Epidermal melanocyte (primary cell): ENCODE data around the gene KIRREL3.

Experiments used
- DNase-seq: peaks from one replicate; pipeline ENCODE4 v3.0.0; 2011; ENCODE audit warnings: low spot score; ENCODE audit not compliant: insufficient read length

Gene KIRREL3

GRCh38 chr11:127000291-127000968 lies at the start of gene KIRREL3:
Gene KIRREL3, minus strand, starts transcription at chr11:127000770.
- DNase-seq = peak; percentile 44

- DNase-seq = no peak
Observed at GRCh38 chr11:127050186-127050585, 49.6 kb upstream of the KIRREL3 start.

- no peak for DNase-seq
Observed at GRCh38 chr11:127049486-127049885, 48.9 kb upstream of the KIRREL3 start.

- no peak for DNase-seq
Observed at GRCh38 chr11:127044535-127044934, 44.0 kb upstream of the KIRREL3 start.

- peak; percentile 25 for DNase-seq
Observed at GRCh38 chr11:127042445-127042844, 41.9 kb upstream of the KIRREL3 start.

GRCh38 chr11:127039591-127039990 lies 39.0 kb upstream of the KIRREL3 start:
- no peak for DNase-seq

GRCh38 chr11:127037596-127037995 lies 37.0 kb upstream of the KIRREL3 start:
- no peak for DNase-seq

GRCh38 chr11:127037001-127037400 lies 36.4 kb upstream of the KIRREL3 start:
- DNase-seq = no peak

GRCh38 chr11:127035824-127036223 lies 35.3 kb upstream of the KIRREL3 start:
- DNase-seq = no peak

GRCh38 chr11:127034973-127035372 lies 34.4 kb upstream of the KIRREL3 start:
- DNase-seq = no peak

GRCh38 chr11:127028648-127029047 lies 28.1 kb upstream of the KIRREL3 start:
- DNase-seq = no peak

GRCh38 chr11:127027789-127028188 lies 27.2 kb upstream of the KIRREL3 start:
- no peak for DNase-seq

GRCh38 chr11:127027000-127027399 lies 26.4 kb upstream of the KIRREL3 start:
- no peak for DNase-seq

- DNase-seq = no peak
Observed at GRCh38 chr11:127023991-127024390, 23.4 kb upstream of the KIRREL3 start.

GRCh38 chr11:127018683-127019279 lies 18.2 kb upstream of the KIRREL3 start:
- no peak for DNase-seq

- no peak for DNase-seq
Observed at GRCh38 chr11:127017482-127017881, 16.9 kb upstream of the KIRREL3 start.

- DNase-seq = no peak
Observed at GRCh38 chr11:127013550-127013949, 13.0 kb upstream of the KIRREL3 start.

GRCh38 chr11:127006311-127006710 lies 5.7 kb upstream of the KIRREL3 start:
- no peak for DNase-seq

GRCh38 chr11:127003260-127003981 lies 2.9 kb upstream of the KIRREL3 start:
- no peak for DNase-seq

GRCh38 chr11:127002669-127003259 lies 2.2 kb upstream of the KIRREL3 start:
- DNase-seq = no peak

- DNase-seq = no peak
Observed at GRCh38 chr11:127000981-127001380, 411 bp upstream of the KIRREL3 start.

- DNase-seq = no peak
Observed at GRCh38 chr11:126999366-126999765, 1.2 kb downstream of the KIRREL3 start.
